OCI-LY3 (cell line): Measurements from ENCODE around the gene ESR1.

Experiments used
- EZH2phosphoT487 ChIP-seq: fragments of 200-600 bp; shearing (Covaris generic); IDR thresholded peaks from 2 replicates; pipeline ENCODE4 v1.6.1; 2018; ENCODE audit warnings: antibody characterized with exemption, mixed run types, low read depth
- TF ChIP-seq, protein P1 (sequence below): fragments of 200-600, 300-600 bp; sonication (generic); IDR thresholded peaks from 2 replicates; pipeline ENCODE4 v1.5.1; 2014; ENCODE audit warnings: antibody characterized with exemption, low read length, low read depth

DNA sequence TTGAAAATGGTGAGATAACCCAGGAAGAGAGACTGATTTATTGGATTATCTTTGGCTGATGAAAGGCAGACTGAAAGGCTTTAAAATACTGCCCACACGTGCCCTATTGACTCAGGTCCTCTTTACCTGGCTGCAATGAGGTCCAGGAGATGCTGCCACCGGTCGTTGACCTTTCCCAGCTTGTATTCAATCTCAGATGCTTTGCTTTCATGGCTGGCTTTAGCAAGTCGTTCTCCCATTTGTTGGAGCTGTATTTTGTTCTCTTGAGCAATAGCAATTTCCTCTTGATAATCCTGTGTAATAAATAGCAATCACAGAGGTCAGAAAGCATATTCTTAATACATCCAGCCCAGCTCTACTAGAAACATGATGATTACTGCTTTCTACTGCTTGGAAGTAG lies 368.8 kb downstream of the ESR1 start:
- TF ChIP-seq, protein P1, sequence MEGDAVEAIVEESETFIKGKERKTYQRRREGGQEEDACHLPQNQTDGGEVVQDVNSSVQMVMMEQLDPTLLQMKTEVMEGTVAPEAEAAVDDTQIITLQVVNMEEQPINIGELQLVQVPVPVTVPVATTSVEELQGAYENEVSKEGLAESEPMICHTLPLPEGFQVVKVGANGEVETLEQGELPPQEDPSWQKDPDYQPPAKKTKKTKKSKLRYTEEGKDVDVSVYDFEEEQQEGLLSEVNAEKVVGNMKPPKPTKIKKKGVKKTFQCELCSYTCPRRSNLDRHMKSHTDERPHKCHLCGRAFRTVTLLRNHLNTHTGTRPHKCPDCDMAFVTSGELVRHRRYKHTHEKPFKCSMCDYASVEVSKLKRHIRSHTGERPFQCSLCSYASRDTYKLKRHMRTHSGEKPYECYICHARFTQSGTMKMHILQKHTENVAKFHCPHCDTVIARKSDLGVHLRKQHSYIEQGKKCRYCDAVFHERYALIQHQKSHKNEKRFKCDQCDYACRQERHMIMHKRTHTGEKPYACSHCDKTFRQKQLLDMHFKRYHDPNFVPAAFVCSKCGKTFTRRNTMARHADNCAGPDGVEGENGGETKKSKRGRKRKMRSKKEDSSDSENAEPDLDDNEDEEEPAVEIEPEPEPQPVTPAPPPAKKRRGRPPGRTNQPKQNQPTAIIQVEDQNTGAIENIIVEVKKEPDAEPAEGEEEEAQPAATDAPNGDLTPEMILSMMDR, result no peak
- no peak for TF ChIP-seq EZH2phosphoT487
